Stimulated activated CD8-positive, alpha-beta memory T cell treated with anti-CD3 and anti-CD28 coated beads, Interleukin-4, amount 100 ng/mL, for 24 hours (primary cell): ENCODE data around the gene PCIF1.
"Not testable (repeated sequence)": the region's sequence is repeated elsewhere in the genome, so short reads cannot be mapped to it uniquely, and the experiment has no call there.

Source experiments
- DNase-seq: peaks from one replicate; pipeline ENCODE4 v3.0.0-alpha.2; 2020; ENCODE audit warnings: low read depth

PCIF1 gene

DNA sequence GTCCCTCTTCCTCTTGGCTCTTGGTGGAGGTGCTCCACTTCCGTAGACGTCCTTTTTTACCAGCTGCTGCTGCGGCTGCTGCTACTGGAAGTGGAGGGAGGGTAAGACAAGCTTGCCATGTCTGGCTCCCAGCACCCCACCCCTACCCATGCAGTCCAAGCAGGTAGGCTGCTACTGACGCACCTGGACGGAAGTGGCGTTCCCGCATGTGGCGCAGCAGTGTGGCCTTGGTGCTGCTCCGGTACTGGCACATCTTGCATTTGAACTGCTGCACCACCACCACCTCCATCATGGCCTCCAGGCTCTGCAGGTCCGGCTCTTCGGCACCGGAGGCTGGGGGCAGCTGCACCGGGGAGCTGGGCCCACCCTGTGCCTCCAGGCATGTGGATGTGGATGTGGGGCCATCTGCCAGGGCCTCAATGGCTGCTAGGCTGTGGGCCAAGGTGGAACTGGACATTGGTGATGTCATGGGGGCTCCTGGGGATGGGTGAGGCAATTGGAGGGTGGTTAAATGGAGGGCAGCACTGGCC is 33.1 kb downstream of the PCIF1 start:
- DNase-seq, result no peak

DNA sequence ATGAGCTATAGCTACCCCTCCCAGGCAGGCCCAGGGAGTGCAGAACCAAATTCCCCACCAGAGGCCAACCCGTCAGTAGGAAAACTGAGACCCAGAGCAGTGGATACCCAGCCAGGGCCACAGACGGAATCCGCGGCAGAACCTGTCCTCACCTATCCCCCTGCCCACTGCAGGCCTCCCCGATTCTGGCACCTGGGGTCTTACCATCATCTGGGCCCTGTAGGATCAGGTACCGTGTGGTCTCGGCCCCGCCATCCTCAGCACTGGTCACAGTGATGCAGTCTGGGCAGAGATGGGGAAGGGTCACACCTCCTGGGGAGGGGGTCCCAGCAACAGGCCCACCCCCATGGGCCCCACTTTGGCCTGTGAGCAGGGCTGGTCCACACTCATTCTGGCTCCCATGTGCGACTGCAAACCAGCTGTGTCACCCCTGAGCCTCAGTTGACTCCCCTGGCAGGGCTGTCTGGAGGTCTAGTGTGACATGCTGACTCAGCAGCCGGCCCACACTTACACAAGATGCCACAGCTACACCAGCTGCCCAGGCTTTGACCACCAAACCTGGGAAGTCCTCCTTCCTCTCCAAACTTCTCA is 33.7 kb downstream of the PCIF1 start:
- no peak for DNase-seq

DNA sequence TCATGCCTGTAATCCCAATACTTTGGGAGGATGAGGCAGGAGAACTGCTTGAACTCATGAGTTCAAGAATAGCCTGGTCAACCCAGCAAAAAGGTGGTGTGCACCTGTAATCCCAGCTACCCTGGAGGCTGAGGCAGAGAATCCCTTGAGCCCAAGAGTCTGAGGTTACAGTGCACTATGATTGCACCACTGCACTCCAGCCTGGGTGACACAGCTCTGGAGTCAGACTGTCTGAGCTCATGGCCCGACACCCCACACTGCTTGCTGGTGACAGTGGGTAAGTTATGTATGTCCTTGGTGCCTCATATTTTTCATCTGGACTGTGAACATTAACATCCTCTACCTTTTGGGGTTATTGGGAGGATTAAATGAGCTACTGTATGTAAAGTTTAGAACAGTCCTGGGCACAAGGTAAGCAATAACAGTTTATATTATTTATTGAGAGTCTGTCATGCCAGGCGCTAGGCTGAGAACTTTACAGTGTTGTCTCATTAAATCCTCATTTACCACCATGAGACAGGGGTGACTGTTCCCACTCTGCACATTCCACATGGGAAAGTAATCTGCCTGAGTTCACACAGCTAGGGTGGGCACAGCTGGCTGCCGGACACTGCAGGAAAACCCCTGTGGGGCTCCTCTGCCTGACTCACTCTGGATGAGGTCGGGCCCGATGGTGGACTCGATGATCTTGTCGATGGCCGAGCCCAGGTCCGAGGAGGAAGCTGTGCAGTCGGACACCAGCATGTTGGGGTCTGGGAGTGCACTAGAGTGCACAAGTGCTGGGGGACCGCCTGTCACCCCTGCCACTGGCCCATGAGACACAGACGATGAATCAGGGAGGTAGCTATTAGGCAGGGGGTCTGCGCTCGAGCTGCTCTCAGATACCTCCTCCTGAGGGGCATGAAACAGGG is 34.6 kb downstream of the PCIF1 start:
- DNase-seq, result no peak

DNA sequence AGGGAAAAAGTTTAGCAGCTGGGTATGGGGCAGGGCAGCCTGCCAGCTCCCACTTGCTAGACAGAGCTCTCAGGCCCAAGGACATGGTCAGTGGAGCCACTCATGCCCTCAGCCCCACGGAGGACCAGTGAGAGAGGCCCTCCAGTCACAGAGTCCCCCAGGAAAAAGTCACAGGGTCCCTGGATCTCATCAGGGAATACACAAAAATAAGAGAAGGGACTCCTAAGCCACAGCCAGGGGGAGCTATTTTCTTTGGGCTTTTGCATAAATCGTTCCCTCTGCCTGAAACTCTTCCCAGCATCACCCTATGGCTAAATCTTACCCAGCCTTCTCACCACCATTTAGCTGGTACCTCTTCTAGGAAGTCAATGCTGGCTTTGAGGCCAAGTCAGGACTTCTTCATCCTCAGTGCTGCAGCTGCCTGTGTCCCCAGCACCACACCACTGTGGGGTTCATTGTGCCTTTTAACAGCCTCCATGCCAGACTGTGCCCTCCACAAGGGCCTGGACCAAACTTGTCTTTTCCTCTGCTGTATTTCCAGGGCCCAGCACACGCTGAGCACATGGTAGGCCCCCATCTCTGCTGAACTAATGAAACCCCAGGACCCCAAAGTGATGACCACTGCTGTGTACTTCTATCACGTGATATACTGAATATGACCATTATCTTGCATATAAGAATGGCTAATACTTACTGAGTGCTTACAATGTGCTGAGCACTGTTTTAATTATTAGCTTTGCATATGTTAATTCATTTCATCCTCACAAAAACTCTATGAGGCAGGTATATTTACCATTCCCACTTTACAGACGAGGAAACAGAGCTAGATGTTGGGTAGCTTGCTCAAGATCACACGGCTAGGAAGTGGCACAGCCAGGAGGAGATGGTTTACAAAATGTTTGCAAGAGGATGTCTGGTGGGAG is 35.5 kb downstream of the PCIF1 start:
- DNase-seq, result no peak

DNA sequence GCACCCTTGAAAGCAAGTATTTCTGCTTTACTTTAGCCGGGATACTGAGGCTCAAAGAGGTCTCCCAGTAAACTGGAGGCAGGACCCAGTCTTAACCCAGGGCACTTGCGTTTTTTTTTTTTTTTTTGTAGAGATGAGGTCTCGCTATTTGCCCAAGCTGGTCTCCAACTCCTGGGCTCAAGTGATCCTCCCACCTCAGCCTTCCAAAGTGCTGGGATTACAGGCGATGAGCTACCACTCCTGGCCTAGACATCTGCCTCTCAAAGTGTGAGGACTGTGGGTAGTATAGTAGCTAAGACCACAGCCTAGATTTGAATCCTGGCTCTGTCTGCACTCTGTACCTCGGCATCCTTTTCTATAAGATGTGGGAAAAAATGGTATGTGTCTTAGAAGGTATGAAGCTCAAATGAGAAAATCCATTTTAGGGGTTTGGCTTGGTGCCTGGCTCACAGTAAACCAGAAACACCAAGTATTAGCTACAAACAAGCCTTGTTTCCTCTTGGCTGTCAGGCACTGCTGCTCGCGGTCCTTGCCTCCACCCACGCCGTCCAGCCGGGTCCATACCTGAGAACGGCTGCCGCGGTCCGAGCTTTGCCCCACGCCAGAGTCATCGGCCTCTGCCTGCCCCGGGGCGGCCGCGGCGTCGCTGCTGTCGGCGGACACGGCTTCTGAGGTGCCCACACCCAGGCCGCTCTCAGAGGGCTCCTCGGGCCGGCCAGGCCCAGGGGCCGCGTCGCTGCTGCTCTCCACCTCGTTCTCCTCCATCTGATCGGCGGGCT is 36.4 kb downstream of the PCIF1 start:
- DNase-seq, result no peak

DNA sequence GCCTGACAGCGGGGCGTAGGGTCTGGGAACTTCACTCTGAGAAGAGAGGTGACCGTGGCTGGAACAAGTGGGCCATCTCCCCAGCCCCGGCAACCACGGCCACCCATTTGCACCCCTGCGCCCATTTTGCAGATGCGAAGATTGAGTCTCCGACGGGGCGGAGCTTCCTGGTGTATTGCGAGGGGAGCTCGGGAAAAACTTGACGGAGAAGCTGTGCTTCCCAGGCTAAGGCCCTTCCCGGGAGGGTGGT is 36.9 kb downstream of the PCIF1 start:
- no peak for DNase-seq

DNA sequence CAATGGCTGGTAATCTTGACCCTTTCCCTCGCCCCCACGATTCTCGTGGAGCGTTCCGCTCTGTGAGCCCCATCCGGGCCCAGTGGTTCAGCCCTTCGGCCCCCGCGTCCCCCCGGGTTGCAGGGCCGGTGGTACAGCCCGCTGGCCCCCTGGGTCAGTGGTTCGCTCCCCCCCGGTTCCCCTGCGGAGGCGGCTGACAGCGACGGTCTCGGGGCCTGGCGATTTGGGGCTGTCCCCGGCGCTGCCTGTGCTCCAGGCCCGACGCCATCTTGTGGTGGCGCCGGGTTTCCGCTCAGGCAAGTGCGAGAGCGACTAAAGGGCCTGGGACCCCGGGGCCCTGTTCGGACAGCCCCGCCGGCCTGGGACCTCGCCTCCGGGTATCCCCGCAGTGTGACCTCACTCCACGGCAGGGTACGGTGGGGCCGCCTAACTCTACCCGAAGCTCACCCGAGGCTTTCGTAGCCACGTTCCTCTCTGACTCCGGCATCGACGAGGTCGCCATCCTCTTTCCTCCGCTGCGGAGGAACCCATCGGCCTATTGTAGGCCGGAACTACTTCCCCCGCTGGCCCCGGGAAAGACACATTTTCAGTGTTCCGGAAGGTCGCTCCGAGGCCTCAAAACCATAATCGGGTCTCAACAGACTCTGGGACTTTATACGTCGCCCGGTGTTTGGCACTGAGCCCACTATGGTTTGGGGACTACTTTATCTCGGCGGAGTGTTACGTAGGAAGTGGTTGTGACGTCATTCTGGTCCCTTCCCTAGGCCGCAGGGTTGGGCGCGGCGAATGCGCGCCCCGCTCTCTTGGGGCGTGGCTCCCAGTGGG is 37.4 kb downstream of the PCIF1 start, which contains the start of gene ZNF335:
Gene ZNF335, minus strand, starts transcription at position 529 of the 825 bp plus-strand sequence. CDS start 793 bp downstream, outside the sequence.
- DNase-seq, result peak; percentile 92

DNA sequence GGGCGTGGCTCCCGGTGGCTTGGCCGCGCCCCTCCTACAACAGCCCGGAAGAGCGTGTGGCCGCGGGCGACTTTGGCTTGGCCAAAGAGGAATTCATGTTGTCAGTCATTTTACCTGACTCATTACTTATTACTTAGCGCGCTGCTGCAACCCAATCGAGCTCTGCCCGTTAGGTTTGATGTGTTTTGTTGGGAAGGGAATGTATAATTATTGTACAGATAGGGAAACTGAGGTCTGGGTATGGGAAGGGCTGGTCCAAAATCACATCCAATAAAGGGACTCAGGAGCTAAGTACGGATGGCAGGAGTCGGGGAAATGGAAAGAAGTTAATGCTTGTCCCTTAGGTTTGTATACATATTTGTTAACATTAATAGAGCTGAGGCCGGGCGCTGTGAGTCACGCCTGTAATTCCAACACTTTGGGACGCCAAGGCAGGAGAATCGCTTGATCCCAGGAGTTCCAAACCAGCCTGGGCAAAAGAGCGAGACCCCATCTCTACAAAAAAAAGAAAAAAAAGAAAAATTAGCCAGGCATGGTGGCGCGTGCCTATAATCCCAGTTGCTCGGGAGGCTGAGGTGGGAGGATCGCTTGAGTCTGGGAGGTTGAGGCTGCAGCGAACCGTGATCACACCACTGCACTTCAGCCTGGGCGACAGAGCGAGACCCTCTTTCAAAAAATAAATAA is 38.2 kb downstream of the PCIF1 start:
- DNase-seq, result no peak

DNA sequence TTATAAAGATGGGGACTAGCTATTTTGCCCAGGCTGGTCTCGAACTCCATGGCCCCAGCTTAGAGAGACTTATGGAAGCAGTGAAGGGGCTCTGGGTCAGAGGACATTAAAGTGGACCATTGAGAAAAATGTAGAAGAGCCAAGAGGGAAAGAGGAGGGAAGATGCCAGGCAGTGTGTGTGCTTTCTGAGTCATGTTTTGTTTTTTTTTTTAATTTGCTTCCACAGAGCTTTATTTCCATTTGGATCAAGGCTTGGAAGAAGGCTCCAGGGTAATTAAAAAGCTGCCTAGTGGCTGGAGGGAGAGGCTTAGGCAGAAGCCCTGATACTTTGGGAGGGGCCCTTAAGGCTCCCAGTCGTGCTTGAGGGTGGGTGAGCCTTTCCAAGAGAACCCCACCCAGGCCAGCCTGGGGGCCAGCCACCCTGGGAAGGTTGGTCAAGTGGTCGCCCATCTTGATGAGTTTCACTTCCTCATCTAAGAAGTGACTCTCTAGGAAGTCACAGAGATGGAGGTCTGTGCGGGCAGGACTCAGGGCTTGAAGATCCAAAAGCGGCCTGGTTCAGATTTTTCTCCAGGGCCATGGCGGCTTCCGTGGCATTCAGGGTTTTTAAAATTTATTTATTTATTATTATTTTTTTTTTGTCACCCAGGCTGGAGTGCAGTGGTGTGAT is 40.5 kb downstream of the PCIF1 start:
- DNase-seq, result no peak

DNA sequence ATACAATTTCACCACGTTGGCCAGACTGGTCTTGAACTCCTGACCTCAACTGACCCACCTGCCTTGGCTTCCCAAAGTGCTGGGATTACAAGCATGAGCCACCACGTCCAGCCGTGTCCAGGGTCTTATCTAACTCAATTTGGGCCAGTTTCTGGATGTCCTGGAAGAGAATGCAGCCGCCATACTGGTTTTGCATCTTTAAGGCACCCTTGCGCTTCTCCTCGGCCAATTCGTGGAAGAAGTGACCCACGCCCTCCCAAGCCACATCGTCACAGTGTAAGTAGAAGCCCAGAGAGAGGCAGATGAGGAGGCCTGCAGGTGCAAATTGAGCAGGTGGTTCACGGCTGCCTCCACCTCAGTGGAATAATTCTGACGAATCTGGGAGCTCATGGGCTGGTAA is 41.2 kb downstream of the PCIF1 start:
- DNase-seq, result no peak

DNA sequence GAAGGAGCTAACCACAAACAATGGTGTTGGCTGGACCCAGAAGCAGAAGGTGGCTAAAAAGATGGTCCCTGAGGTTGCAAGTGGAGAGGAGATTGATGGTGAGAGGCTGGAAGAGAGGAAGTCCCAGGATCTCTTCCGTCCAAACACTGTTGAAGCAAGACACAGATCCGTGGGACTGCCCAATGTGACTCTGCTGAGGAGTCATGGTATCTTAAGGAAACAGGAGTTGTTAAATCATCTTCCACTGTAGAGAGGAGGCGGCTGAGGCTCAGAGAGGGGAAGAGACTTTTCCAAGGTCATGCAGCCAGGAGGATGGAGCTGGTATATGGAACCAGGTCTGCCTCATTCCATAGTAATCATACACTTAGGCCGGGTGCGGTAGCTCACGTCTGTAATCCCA is 41.6 kb downstream of the PCIF1 start:
- no peak for DNase-seq

DNA sequence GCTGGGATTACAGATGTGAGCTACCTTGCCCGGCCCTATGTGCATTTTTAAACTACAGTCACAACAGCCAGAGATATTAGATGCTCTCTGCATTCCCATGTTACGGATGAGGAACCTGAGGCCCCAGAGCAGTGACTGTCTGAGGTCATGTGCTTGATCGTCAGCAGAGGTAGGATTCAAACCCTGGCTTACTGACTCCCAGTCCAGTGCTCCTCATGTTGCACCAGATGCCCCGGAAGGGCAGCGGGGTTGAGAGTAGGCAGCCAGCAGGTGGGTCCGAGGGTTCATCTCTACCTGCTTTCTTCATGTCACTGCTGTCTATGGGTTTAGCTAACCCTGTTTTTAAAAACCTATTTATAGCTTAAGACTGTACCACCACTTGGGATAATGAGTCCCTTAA is 46.8 kb downstream of the PCIF1 start:
- no peak for DNase-seq

DNA sequence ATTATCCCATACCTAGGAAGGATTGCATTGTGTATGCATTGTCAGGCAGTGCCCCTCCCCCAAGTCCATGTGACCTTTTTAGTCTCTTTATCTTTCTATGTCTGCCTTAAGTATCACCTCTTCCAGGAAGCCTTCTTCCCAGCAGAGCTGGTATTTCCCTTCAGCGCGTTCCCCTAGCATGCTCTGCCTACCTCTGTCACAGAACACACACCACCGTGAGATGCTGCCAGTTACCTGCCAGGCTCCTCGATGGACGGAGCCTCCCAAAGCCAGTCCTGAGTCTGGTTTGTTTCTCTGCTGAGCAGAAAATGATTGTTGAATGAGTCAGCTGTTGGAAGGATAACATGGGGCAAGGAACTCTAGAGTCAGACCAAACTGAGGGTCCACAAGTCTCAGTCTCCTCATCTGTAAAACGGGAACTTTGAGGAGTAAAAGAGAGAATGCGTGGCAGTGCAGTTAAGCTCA is 48.8 kb downstream of the PCIF1 start:
- DNase-seq, result no peak

DNA sequence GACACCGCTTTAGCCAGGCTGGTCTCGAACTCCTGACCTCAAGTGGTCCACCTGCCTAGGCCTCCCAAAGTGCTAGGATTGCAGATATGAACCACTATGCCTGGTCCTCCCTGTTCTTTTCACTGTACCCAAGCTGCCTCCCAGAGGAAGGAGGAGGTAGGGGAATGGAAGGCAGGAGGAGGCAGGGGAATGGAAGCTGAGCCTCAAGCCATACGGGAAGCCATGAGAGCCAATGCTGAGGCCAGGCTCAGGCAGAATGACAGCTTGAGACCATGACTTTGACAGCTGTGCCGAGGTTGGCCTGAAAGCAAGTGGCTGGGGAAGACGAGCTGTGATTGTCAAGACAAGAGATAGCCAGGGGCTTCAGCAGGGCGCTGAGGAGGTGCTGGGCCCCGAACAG is 51.1 kb downstream of the PCIF1 start:
- DNase-seq, result no peak

DNA sequence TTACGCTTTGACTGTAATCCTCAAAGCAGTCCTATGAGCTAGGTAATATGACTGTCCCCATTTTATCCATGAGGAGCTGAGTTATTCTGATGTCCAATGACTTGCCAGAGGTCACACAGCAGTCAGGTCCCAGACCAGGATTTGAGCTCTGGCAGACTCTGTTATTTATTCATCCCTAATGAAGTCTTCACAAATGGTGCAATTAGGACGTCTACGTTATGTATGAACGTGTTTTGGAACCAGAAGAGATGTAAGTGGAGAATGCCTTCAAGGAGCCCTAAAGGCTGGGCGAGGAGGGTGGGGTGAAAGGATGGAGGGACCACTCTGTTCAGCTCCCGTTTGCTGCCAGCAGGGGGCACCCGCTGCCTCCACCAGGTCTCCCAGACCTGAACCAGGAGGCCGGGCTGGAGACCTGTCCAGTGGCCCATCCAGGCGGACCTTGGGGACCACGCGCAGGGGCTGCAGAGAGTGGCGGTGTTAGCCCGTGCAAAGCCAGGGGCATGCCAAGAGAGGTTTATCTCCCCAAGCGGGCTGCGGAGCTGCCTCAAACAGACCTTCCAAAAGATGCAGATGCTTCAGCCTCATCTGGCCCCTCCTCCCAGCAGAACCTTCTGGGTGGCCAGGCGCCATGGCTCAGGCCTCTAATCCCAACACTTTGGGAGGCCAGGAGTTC is 52.8 kb downstream of the PCIF1 start:
- DNase-seq, result peak; percentile 72

DNA sequence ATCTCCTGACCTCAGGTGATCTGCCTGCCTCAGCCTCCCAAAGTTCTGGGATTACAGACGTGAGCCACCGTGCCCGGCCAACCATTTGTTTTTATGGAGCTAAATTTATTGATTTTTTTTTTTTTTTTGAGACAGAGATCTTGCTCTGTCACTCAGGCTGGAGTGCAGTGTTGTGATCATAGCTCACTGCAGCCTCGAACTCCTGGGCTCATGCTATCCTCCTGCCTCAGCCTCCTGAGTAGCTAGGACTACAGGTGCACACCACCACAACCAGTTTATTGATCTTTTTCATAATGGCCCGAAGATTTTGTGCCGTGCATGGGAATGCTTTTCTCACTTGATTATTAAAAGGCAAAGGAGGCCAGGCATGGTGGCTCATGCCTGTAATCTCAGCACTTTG is 54.3 kb downstream of the PCIF1 start:
- DNase-seq, result not testable (repeated sequence)

DNA sequence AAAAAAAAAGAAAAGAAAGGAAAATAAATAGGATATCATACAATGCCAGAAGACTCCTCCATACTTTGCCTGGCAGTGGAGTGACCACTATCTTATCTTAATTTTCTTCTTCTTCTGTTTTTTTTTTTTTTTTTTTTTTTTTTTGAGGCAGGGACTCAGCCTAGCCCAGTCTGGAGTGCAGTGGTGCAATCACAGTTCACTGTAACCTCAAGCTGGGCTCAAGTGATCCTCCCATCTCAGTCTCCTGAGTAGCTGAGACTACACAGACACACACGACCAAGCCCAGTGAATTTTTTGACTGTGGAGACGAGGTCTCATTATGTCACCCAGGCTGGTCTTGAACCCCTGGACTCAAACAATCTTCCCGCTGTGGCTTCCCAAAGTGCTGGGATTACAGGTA is 57.1 kb downstream of the PCIF1 start:
- no peak for DNase-seq

DNA sequence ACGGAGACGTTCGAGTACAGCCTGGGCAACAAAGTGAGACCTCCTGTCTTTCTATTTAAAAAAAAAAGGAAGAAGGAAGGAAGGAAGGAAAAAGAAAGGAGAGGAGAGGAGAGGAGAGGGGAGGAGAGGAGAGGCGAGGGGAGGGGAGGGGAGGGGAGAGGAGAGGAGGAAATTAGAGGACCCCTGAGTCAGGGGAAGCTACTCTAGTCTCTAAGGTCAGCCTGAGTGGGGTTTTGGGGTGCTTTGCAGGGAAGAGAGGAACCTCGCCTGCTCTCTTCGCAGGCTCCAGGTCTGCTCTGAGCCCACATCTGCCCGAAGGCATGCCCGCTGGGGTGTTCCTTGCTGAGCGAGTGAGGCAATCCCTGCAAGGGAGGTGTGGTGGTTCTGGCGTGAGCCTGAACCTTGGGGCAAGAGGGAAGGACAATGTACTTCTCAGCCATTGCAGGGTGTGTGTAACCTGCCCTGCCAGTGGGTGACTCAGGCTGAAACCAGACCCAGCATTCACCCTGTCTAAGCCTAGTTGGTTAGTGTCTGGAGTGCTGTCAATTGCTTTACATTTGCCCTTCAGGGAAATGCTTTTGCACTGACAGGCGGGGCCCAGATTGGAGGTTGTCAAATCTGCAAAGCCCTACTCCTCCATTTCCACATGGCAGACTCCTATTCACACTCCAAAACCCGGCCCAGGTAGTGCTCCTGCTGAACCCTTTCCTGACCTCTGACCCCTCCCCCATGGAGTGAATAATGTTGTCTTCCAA is 58.9 kb downstream of the PCIF1 start:
- no peak for DNase-seq
